ENCODE data around the gene GYPC. TPM values are rescaled to one million over a fixed set of nuclear protein-coding genes. Genes with fewer than 3 reads are reported as not detected.

GYPC gene
- total RNA-seq, 1 experiment from 2014 or later = 13.6 TPM

DNA sequence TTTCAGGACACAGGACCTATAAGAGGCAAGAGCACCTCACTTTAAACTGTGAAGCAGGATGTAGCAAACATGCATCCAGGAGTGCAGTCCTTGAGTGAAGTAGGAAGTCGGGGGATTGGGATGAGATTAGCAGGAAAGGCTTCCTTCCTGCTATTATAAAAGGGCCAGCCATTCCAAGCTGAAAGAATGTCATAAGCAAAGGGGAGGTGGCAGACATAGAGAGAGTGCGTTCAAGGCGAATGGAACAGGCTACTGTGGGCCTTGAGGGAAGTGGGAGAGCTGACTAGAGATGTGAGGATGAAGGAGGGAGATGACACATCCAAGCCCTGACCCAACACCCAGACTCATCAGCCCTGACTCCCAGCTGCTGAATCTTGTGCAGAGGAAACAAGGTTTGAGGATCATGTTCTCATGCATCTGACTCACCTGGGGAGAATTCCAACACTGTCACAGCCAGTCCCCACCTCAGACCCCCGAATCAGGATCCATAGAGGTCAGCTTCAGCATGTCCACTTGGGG is 63.9 kb downstream of the GYPC start:
- no peak overlapping the region for H2BK20ac ChIP-seq (ENCODE audit: low read depth, low read length, poor library complexity, severe bottlenecking)
- H3T11ph ChIP-seq (ENCODE audit: low read length) = no peak overlapping the region
- no peaks in the 10 kb centered on the region for H3K36me3 Mint-ChIP-seq (ENCODE audit: insufficient read depth in 1 of 3, low read depth in 3 of 3)
- peaks cover under 1% of the 10 kb centered on the region in 2 experiments for H3K9me3 Mint-ChIP-seq
- no peak overlapping the region for H3K14ac ChIP-seq (ENCODE audit: insufficient read depth, low read length)
- no peak overlapping the region for H3K4me2 ChIP-seq (ENCODE audit: insufficient read depth, insufficient read length, low read length)
- DNase-seq = no peak
- no peak overlapping the region for H4K5ac ChIP-seq (ENCODE audit: insufficient read length, low read depth, low read length)
- H3K27me3 ChIP-seq (ENCODE audit: insufficient read depth, low read length) = no peaks in the 10 kb centered on the region
- no peaks in the 10 kb centered on the region for H3K4me1 ChIP-seq (ENCODE audit: insufficient read depth, low read length)
- H3K23ac ChIP-seq (ENCODE audit: insufficient read length, low read depth, low read length) = no peak overlapping the region
- no peaks in the 10 kb centered on the region for H3K79me2 ChIP-seq (ENCODE audit: insufficient read depth, low read length)
- H3K27ac ChIP-seq (ENCODE audit: insufficient read length, low read depth, low read length) = no peak overlapping the region
- H3K27ac Mint-ChIP-seq = no peak overlapping the region
- H2AK5ac ChIP-seq (ENCODE audit: insufficient read length, low read length) = no peak overlapping the region
- H4K8ac ChIP-seq (replicated peaks; ENCODE audit: insufficient read length, low read depth, low read length) = no peak overlapping the region
- no peak overlapping the region for H3K4ac ChIP-seq (ENCODE audit: low read depth, low read length)
- H2AFZ ChIP-seq (ENCODE audit: low read length) = no peak overlapping the region
- no peaks in the 10 kb centered on the region; the same call in 1 of the 2 replicates for H3K27me3 Mint-ChIP-seq (ENCODE audit: low read depth)
- no peaks in the 10 kb centered on the region for H4K20me1 ChIP-seq (ENCODE audit: control insufficient read depth, insufficient read depth, insufficient read length)
- H2BK5ac ChIP-seq (ENCODE audit: insufficient read length, low read length) = no peak overlapping the region
- H3K9me3 ChIP-seq (ENCODE audit: control insufficient read depth, low read depth, low read length) = no peaks in the 10 kb centered on the region
- no peak overlapping the region for H2BK15ac ChIP-seq (ENCODE audit: low read depth, low read length)
- no CpG with 5 or more reads among the region's 4 CpGs for WGBS (ENCODE audit: extremely low coverage, insufficient read length, low lambda C conversion rate)
- no peak overlapping the region for H3K4me3 Mint-ChIP-seq
- no peaks in the 10 kb centered on the region for H3K23me2 ChIP-seq (ENCODE audit: insufficient read length, low read depth, low read length, poor library complexity, severe bottlenecking)
- H3K9ac ChIP-seq (ENCODE audit: extremely low read depth, insufficient read length, low read length) = no peak overlapping the region
- H3K4me1 Mint-ChIP-seq = no peaks in the 10 kb centered on the region
- no peak overlapping the region for H2BK120ac ChIP-seq (ENCODE audit: low read depth, low read length, poor library complexity, severe bottlenecking)
- TF ChIP-seq, protein P1, sequence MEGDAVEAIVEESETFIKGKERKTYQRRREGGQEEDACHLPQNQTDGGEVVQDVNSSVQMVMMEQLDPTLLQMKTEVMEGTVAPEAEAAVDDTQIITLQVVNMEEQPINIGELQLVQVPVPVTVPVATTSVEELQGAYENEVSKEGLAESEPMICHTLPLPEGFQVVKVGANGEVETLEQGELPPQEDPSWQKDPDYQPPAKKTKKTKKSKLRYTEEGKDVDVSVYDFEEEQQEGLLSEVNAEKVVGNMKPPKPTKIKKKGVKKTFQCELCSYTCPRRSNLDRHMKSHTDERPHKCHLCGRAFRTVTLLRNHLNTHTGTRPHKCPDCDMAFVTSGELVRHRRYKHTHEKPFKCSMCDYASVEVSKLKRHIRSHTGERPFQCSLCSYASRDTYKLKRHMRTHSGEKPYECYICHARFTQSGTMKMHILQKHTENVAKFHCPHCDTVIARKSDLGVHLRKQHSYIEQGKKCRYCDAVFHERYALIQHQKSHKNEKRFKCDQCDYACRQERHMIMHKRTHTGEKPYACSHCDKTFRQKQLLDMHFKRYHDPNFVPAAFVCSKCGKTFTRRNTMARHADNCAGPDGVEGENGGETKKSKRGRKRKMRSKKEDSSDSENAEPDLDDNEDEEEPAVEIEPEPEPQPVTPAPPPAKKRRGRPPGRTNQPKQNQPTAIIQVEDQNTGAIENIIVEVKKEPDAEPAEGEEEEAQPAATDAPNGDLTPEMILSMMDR (conservative IDR thresholded peaks at IDR 0.05) = no peak
- H2BK12ac ChIP-seq (ENCODE audit: insufficient read length, low read depth, low read length) = no peak overlapping the region
- no peak overlapping the region for H3K18ac ChIP-seq (ENCODE audit: insufficient read length, low read depth, low read length)
- H3K79me1 ChIP-seq (ENCODE audit: insufficient read depth, low read depth, low read length, poor library complexity, severe bottlenecking) = no peaks in the 10 kb centered on the region
- H3K56ac ChIP-seq (ENCODE audit: insufficient read length, low read depth, low read length) = no peak overlapping the region
- H4K91ac ChIP-seq (ENCODE audit: insufficient read length, low read depth, low read length) = no peak overlapping the region
